Measurements from ENCODE around the gene TRIM44.

TRIM44 gene

GRCh38 chr11:35791088-35791958 lies 128.7 kb downstream of the TRIM44 start:
- DNase-seq (ENCODE audit: low spot score) = no peak

GRCh38 chr11:35792148-35792845 lies 129.7 kb downstream of the TRIM44 start:
- no peak for DNase-seq (ENCODE audit: low spot score)

- no peak for DNase-seq (ENCODE audit: low spot score)
These were observed 130.2 kb downstream of the TRIM44 start for GRCh38 chr11:35792846-35793192.

- DNase-seq (ENCODE audit: low spot score) = no peak
These were observed 131.8 kb downstream of the TRIM44 start for GRCh38 chr11:35794333-35794732.

GRCh38 chr11:35794850-35795249 lies 132.3 kb downstream of the TRIM44 start:
- no peak for DNase-seq (ENCODE audit: low spot score)

- DNase-seq (ENCODE audit: low spot score) = no peak
These were observed 134.0 kb downstream of the TRIM44 start for GRCh38 chr11:35796562-35796961.

GRCh38 chr11:35798423-35798822 lies 135.8 kb downstream of the TRIM44 start:
- DNase-seq (ENCODE audit: low spot score) = no peak

- no peak for DNase-seq (ENCODE audit: low spot score)
These were observed 136.4 kb downstream of the TRIM44 start for GRCh38 chr11:35798983-35799382.

GRCh38 chr11:35799655-35800054 lies 137.1 kb downstream of the TRIM44 start:
- no peak for DNase-seq (ENCODE audit: low spot score)

- DNase-seq (ENCODE audit: low spot score) = no peak
These were observed 138.7 kb downstream of the TRIM44 start for GRCh38 chr11:35800970-35801953.

GRCh38 chr11:35802221-35802620 lies 139.6 kb downstream of the TRIM44 start:
- no peak for DNase-seq (ENCODE audit: low spot score)

- no peak for DNase-seq (ENCODE audit: low spot score)
These were observed 140.1 kb downstream of the TRIM44 start for GRCh38 chr11:35802672-35803071.

- no peak for DNase-seq (ENCODE audit: low spot score)
These were observed 140.5 kb downstream of the TRIM44 start for GRCh38 chr11:35803115-35803514.

- peak; percentile 88 for DNase-seq (ENCODE audit: low spot score)
These were observed 142.0 kb downstream of the TRIM44 start for GRCh38 chr11:35804451-35805040.

GRCh38 chr11:35809561-35809960 lies 147.0 kb downstream of the TRIM44 start:
- DNase-seq (ENCODE audit: low spot score) = no peak

- DNase-seq (ENCODE audit: low spot score) = no peak
These were observed 147.6 kb downstream of the TRIM44 start for GRCh38 chr11:35810045-35810645.

GRCh38 chr11:35811783-35812182 lies 149.2 kb downstream of the TRIM44 start:
- peak; percentile 54 for DNase-seq (ENCODE audit: low spot score)

GRCh38 chr11:35812828-35813227 lies 150.3 kb downstream of the TRIM44 start:
- no peak for DNase-seq (ENCODE audit: low spot score)

GRCh38 chr11:35814081-35814695 lies 151.6 kb downstream of the TRIM44 start:
- DNase-seq (ENCODE audit: low spot score) = no peak

- DNase-seq (ENCODE audit: low spot score) = no peak
These were observed 152.2 kb downstream of the TRIM44 start for GRCh38 chr11:35814720-35815305.
